ENCODE data around the gene GSTM1. TPM values are rescaled to one million over a fixed set of nuclear protein-coding genes. Genes with fewer than 3 reads are reported as not detected.

Gene GSTM1
- total and polyA plus RNA-seq, 2 of the 8 experiments (the other 6 are each of a cell fraction or from before 2014, with no cell fraction given), result 16.7 to 42.5 TPM

DNA sequence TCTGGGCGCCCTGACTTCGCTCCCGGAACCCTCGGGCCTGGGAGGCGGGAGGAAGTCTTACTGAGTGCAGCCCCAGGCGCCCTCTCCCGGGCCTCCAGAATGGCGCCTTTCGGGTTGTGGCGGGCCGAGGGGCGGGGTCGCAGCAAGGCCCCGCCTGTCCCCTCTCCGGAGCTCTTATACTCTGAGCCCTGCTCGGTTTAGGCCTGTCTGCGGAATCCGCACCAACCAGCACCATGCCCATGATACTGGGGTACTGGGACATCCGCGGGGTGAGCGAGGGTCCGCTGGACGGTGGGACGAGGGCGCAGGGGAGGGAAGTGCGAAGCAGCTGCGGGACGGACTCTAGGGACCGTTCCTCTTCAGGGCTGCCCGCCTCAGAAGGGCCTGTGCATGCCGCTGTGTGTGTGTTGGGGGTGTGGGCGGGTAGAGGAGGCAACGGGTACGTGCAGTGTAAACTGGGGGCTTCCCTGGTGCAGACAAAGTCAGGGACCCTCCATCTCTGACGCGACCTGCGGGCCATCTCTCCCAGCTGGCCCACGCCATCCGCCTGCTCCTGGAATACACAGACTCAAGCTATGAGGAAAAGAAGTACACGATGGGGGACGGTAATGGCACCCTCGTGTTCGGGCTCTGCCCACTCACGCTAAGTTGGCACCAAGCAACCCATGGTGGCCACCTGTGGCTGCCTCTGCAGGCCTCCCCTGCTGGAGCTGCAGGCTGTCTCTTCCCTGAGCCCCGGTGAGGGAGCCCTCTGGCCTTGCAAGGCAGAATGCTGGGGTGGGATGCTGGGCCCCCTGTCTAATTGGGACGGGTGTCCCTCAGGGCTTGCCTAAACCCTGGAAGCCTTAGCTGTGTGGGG, at the start of gene GSTM1 (continued):
- TF ChIP-seq POLR2A (IDR thresholded peaks at IDR 0.05; ENCODE audit: control extremely low read depth in 1 of 2, low read depth in 2 of 2, low read length in 2 of 2) (peak in 1 of 2 experiments; percentile 64; a peak in 1 of 3 replicates), CREB1 (IDR thresholded peaks at IDR 0.05) (no peak), JUN (IDR thresholded peaks at IDR 0.05; ENCODE audit: low read depth, low read length) (no peak), TAF1 (IDR thresholded peaks at IDR 0.05; ENCODE audit: low read depth, low read length) (peak; percentile 76)
- TF ChIP-seq, protein P1, sequence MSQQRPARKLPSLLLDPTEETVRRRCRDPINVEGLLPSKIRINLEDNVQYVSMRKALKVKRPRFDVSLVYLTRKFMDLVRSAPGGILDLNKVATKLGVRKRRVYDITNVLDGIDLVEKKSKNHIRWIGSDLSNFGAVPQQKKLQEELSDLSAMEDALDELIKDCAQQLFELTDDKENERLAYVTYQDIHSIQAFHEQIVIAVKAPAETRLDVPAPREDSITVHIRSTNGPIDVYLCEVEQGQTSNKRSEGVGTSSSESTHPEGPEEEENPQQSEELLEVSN (IDR thresholded peaks at IDR 0.05), result 0 out of 2 replicates have a peak, but pooled peaks have one; percentile 30
